ENCODE data around the gene RNF213.
A peak's percentile ranks its signal among the peaks of the same experiment; 100 is the strongest.

DNA sequence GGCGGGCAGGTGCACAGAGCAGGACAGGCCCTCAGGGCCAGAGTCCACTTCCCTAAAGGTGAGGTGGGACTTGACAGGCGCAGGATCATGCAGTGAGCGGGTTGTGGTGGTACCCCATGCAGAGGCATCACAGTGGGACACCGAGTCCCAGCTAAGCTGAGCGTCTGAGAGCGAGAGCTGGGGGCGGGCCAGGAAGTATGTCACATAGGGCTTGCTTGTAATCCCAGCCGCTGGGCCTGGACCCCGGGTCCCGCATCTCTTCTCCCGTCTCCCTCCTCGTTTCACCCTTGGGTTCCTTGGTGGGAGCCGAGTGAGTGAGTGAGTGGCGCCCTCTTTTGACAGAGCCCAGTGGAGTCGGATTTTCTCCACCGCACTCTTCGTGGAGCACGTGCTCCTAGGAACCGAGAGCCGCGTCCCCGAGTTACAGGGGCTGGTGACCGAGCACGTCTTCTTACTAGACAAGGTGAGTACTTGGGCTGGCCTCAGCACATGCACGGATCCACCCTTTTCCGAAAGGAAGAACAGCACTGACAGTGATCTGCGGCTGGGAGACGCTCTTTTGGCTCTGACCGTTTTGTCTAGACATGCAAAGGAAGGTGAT, 103.5 kb downstream of the RNF213 start:
- TF ChIP-seq, protein P1, sequence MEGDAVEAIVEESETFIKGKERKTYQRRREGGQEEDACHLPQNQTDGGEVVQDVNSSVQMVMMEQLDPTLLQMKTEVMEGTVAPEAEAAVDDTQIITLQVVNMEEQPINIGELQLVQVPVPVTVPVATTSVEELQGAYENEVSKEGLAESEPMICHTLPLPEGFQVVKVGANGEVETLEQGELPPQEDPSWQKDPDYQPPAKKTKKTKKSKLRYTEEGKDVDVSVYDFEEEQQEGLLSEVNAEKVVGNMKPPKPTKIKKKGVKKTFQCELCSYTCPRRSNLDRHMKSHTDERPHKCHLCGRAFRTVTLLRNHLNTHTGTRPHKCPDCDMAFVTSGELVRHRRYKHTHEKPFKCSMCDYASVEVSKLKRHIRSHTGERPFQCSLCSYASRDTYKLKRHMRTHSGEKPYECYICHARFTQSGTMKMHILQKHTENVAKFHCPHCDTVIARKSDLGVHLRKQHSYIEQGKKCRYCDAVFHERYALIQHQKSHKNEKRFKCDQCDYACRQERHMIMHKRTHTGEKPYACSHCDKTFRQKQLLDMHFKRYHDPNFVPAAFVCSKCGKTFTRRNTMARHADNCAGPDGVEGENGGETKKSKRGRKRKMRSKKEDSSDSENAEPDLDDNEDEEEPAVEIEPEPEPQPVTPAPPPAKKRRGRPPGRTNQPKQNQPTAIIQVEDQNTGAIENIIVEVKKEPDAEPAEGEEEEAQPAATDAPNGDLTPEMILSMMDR (IDR thresholded peaks at IDR 0.05; ENCODE audit: low read depth, low read length, missing input control) = peak; percentile 16
- TF ChIP-seq TAF1 (conservative IDR thresholded peaks at IDR 0.05) (no peak), YY1 (IDR thresholded peaks at IDR 0.05) (no peak), GABPA (IDR thresholded peaks at IDR 0.05 in 1 of 2, conservative IDR thresholded peaks at IDR 0.05 in 1 of 2) (no peak), FOXA1 (IDR thresholded peaks at IDR 0.05) (no peak), HNF4G (IDR thresholded peaks at IDR 0.05) (no peak), JUND (IDR thresholded peaks at IDR 0.05) (no peak), RAD21 (IDR thresholded peaks at IDR 0.05) (peak in 1 of 2 donors; percentile 39)
- TF ChIP-seq, protein P2, sequence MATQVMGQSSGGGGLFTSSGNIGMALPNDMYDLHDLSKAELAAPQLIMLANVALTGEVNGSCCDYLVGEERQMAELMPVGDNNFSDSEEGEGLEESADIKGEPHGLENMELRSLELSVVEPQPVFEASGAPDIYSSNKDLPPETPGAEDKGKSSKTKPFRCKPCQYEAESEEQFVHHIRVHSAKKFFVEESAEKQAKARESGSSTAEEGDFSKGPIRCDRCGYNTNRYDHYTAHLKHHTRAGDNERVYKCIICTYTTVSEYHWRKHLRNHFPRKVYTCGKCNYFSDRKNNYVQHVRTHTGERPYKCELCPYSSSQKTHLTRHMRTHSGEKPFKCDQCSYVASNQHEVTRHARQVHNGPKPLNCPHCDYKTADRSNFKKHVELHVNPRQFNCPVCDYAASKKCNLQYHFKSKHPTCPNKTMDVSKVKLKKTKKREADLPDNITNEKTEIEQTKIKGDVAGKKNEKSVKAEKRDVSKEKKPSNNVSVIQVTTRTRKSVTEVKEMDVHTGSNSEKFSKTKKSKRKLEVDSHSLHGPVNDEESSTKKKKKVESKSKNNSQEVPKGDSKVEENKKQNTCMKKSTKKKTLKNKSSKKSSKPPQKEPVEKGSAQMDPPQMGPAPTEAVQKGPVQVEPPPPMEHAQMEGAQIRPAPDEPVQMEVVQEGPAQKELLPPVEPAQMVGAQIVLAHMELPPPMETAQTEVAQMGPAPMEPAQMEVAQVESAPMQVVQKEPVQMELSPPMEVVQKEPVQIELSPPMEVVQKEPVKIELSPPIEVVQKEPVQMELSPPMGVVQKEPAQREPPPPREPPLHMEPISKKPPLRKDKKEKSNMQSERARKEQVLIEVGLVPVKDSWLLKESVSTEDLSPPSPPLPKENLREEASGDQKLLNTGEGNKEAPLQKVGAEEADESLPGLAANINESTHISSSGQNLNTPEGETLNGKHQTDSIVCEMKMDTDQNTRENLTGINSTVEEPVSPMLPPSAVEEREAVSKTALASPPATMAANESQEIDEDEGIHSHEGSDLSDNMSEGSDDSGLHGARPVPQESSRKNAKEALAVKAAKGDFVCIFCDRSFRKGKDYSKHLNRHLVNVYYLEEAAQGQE (IDR thresholded peaks at IDR 0.05) = no peak
- TF ChIP-seq, protein P3, sequence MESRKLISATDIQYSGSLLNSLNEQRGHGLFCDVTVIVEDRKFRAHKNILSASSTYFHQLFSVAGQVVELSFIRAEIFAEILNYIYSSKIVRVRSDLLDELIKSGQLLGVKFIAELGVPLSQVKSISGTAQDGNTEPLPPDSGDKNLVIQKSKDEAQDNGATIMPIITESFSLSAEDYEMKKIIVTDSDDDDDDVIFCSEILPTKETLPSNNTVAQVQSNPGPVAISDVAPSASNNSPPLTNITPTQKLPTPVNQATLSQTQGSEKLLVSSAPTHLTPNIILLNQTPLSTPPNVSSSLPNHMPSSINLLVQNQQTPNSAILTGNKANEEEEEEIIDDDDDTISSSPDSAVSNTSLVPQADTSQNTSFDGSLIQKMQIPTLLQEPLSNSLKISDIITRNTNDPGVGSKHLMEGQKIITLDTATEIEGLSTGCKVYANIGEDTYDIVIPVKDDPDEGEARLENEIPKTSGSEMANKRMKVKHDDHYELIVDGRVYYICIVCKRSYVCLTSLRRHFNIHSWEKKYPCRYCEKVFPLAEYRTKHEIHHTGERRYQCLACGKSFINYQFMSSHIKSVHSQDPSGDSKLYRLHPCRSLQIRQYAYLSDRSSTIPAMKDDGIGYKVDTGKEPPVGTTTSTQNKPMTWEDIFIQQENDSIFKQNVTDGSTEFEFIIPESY (IDR thresholded peaks at IDR 0.05) = no peak
- TF ChIP-seq, protein P4, sequence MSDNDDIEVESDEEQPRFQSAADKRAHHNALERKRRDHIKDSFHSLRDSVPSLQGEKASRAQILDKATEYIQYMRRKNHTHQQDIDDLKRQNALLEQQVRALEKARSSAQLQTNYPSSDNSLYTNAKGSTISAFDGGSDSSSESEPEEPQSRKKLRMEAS (IDR thresholded peaks at IDR 0.05) = no peak

Measured in liver (tissue), 3 donors.